Astrocyte (in vitro differentiated cells and primary cell): ENCODE data around the gene GPC2.

Experiments used
- EZH2 ChIP-seq: IDR thresholded peaks from 2 replicates; pipeline ENCODE4 v1.6.1; 2012; ENCODE audit warnings: mild to moderate bottlenecking, low read length, inconsistent platforms; ENCODE audit not compliant: insufficient read depth
- TF ChIP-seq, protein P1 (sequence below): IDR thresholded peaks from 2 replicates; pipeline ENCODE4 v1.5.1; 2011; ENCODE audit warnings: low read depth, mild to moderate bottlenecking, inconsistent platforms, low read length, moderate library complexity; ENCODE audit not compliant: insufficient read depth

DNA sequence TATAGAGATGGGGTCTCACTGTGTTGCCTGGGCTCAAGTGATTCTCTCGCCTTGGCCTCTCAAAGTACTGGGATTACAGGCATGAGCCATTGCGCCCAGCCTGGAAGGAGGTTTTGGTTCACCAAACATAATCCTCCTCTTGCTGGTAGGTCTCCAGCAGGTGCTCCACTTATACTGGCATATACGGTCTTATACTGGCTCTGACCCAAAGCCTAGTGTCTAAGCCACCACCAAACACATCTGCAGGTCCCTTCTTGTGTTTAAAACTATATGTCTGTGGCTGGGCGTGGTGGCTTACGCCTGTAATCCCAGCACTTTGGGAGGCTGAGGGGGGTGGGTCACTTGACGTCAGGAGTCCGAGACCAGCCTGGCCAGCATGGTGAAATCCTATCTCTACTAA is 45.1 kb downstream of the GPC2 start:
- TF ChIP-seq, protein P1, sequence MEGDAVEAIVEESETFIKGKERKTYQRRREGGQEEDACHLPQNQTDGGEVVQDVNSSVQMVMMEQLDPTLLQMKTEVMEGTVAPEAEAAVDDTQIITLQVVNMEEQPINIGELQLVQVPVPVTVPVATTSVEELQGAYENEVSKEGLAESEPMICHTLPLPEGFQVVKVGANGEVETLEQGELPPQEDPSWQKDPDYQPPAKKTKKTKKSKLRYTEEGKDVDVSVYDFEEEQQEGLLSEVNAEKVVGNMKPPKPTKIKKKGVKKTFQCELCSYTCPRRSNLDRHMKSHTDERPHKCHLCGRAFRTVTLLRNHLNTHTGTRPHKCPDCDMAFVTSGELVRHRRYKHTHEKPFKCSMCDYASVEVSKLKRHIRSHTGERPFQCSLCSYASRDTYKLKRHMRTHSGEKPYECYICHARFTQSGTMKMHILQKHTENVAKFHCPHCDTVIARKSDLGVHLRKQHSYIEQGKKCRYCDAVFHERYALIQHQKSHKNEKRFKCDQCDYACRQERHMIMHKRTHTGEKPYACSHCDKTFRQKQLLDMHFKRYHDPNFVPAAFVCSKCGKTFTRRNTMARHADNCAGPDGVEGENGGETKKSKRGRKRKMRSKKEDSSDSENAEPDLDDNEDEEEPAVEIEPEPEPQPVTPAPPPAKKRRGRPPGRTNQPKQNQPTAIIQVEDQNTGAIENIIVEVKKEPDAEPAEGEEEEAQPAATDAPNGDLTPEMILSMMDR: no peak
- TF ChIP-seq EZH2: no peak
